VCaP (cell line): Measurements from ENCODE around the gene KATNAL2.

Source experiments
- H3K27ac ChIP-seq: fragments of 450-650 bp; 2 replicates; pipeline ENCODE4 v1.5.1; 2017
- TF ChIP-seq, protein P1 (sequence below): fragments of 450-650 bp; conservative IDR thresholded peaks from 2 replicates; pipeline ENCODE4 v1.5.1; 2017; ENCODE audit warnings: mild to moderate bottlenecking, moderate library complexity

Gene KATNAL2

DNA sequence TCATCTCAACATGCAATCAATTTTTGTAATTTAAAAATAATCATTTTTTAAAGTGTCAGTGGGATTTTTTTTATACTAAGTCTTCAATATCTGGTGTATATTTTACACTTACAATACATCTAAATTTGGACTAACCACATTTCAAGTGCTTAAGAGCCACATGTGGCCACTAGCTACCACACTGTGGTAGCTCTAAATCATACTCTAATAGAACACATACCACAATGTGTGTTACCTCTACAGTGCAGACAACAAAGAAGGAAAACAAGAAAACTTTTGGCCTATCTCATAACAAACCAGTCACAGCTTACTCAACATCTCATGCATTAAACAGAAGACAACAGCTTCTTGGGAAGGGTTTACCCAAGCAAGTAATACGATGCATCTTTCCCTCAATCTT is 24.6 kb upstream of the KATNAL2 start:
- TF ChIP-seq, protein P1, sequence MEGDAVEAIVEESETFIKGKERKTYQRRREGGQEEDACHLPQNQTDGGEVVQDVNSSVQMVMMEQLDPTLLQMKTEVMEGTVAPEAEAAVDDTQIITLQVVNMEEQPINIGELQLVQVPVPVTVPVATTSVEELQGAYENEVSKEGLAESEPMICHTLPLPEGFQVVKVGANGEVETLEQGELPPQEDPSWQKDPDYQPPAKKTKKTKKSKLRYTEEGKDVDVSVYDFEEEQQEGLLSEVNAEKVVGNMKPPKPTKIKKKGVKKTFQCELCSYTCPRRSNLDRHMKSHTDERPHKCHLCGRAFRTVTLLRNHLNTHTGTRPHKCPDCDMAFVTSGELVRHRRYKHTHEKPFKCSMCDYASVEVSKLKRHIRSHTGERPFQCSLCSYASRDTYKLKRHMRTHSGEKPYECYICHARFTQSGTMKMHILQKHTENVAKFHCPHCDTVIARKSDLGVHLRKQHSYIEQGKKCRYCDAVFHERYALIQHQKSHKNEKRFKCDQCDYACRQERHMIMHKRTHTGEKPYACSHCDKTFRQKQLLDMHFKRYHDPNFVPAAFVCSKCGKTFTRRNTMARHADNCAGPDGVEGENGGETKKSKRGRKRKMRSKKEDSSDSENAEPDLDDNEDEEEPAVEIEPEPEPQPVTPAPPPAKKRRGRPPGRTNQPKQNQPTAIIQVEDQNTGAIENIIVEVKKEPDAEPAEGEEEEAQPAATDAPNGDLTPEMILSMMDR, result no peak
- peak overlapping the region; percentile 26; the same call in 1 of the 2 replicates for H3K27ac ChIP-seq

DNA sequence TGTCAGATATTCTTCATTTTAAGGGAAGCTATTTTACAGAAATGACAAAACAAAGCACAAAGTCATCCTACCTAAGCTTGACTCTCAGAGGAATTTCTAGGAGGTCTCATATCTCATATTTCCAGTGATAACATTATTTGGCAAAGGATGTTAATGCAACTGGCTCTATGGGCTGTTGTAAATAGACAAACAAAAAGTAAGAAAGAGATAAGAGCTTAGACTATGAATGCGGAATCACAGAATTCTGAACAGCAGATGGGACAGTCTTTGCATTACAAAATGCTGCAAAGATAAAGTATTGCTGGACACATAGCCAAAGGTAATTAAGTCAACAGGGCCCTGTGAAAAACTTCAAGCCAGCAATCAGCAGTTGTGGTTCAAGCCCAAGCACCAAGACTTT is 24.0 kb upstream of the KATNAL2 start:
- H3K27ac ChIP-seq, result peak overlapping the region; percentile 26; the same call in 1 of the 2 replicates

DNA sequence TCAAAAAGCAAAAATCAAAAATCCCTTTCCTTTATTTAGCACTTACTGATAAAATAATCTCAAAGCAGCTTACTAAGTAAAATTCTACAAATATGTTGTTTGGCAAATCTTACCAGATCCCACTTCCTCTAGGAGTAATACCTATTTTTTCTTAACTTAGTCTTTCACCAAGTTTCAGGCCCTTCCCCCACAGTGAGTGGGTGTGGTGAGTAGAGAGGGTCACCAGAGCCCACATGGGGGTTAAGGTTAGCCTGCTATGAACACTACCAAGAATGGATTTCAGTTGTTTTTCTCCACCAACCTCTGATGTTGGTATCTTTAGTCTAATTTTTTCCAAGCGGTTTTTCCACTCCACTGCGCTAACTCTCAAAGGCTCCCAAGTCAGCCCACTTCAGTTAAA is 23.3 kb upstream of the KATNAL2 start:
- H3K27ac ChIP-seq, result peak overlapping the region; percentile 26; the same call in 1 of the 2 replicates

More for the DNA sequence above, 24.0 kb upstream of the KATNAL2 start:
- TF ChIP-seq, protein P1, result no peak

DNA sequence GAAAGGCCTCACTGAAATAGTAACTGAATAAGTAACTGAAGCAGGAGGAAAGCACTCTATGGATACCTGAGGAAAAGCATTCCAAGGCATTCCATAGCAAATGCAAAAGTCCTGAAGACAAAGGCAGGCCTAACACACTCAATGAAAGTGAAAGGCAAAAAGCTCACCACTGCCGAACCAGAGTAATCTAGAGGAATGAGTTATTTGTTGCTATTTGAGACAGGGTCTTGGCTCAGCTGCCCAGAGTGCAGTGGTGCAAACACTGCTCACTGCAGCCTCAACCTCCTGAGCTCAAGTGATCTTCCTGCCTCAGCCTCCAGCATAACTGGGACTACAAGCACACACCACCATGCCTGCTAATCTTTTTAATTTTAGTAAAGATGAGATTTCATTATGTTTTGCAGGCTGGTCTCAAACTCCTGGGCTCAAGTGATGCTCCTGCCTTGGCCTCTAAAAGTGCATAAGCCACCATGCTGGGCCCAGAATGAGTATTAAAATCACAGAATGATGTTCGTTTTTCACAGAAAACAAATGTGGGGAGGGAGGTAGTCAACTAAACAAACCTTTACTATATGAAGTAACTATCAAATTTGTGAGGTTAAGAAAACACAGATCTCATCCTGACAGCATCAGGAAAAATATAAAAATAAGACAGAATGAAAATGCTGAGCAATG is 18.0 kb upstream of the KATNAL2 start:
- TF ChIP-seq, protein P1, result no peak
- H3K27ac ChIP-seq, result no peak overlapping the region

More for the DNA sequence above, 23.3 kb upstream of the KATNAL2 start:
- TF ChIP-seq, protein P1, result no peak

DNA sequence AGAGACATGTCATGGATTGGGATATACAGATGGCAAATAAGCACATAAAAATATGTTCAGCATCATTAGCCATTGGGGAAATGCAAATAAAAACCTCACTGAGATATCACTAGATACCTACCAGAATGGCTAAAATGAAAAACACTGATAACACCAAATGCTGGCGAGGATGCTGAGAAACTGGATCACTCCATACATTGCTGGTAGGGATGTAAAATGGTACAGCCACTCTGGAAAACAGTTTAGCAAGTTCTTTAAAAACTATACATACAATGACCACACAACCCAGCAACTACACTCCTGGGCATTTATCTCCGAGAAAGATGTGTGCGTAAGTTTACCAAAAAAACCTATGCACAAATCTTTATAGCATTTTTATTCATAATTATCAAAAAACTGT is 14.0 kb upstream of the KATNAL2 start:
- H3K27ac ChIP-seq, result no peak overlapping the region
- TF ChIP-seq, protein P1, result no peak

DNA sequence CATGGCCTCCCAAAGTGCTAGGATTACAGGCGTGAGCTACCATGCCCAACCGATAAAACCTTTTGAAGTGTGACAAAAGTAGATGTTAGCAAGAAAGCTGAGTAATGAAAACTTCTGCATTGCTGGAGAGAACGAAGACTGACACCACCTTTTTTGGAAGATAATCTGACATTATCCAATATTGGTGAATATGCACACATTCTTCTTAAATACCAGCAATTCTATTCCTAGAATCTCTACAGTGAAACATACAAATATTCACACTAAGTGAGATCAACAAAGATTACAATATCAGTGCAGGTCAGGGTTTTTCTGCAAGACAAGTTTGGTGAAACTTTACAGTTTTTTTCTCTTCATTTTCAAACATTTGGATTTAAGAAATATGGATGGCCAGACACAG is 7.9 kb upstream of the KATNAL2 start:
- no peak overlapping the region for H3K27ac ChIP-seq
- TF ChIP-seq, protein P1, result no peak

DNA sequence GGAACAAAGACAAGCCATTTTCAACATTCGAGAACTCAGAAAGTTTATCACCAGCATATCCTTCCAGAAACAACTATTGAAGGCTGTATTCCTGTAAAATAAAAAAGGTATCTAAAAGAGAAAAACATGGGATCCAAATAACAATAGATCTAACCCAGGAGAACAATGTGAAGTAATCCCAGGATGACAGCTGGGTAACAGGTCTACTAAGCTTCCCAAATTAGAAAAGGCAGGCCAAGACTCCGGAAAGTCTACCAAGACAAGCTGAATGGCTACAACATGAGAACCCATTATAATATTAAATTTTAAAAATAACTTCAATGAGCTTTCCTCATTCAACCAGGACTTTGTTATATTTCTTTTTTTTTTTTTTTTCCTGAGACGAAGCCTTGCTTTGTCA is 6.5 kb upstream of the KATNAL2 start:
- H3K27ac ChIP-seq, result no peak overlapping the region
- TF ChIP-seq, protein P1, result no peak
